GM23338 (cell line): ENCODE measurements around the gene OTUD7B.

Experiments used
- CREB1 ChIP-seq: fragments of 250-450 bp; sonication (Bioruptor Pico); IDR thresholded peaks from 2 replicates; pipeline ENCODE4 v1.5.0; 2020; ENCODE audit warnings: low read depth, mild to moderate bottlenecking, moderate library complexity
- CTCF ChIP-seq, 2 experiments: fragments of 200-600 bp in 1 of 2; sonication (generic) in 1 of 2; conservative IDR thresholded peaks; 2 replicates each; pipeline versions ENCODE4 v1.5.1 to v1.6.1; 2016 to 2017; ENCODE audit warnings: antibody characterized with exemption in 2 of 2, low read depth in 2 of 2, mild to moderate bottlenecking in 2 of 2, moderate library complexity in 1 of 2
- EZH2 ChIP-seq: fragments of 200-600 bp; sonication (generic); IDR thresholded peaks from one replicate; pipeline ENCODE4 v1.8.0; 2017; ENCODE audit warnings: antibody characterized with exemption, mild to moderate bottlenecking, low read depth; ENCODE audit not compliant: unreplicated experiment
- EZH2phosphoT487 ChIP-seq: fragments of 200-600 bp; sonication (generic); IDR thresholded peaks from one replicate; pipeline ENCODE4 v1.8.1; 2018; ENCODE audit warnings: antibody characterized with exemption; ENCODE audit not compliant: unreplicated experiment
- JUNB ChIP-seq: IDR thresholded peaks from one replicate; pipeline ENCODE4 v1.6.1; 2016; ENCODE audit warnings: antibody characterized with exemption; ENCODE audit not compliant: unreplicated experiment
- NANOG ChIP-seq: IDR thresholded peaks from 2 replicates; pipeline ENCODE4 v1.6.1; 2016; ENCODE audit warnings: antibody characterized with exemption, borderline replicate concordance
- POLR2AphosphoS5 ChIP-seq: IDR thresholded peaks from 2 replicates; pipeline ENCODE4 v1.6.1; 2016; ENCODE audit warnings: antibody characterized with exemption, low read depth
- REST ChIP-seq: IDR thresholded peaks from one replicate; pipeline ENCODE4 v1.6.1; 2018; ENCODE audit warnings: antibody characterized with exemption; ENCODE audit not compliant: unreplicated experiment
- ZNF331 ChIP-seq: fragments of 250-450 bp; sonication (Bioruptor Pico); IDR thresholded peaks from 2 replicates; pipeline ENCODE4 v1.5.0; 2020; ENCODE audit warnings: low read depth, mild to moderate bottlenecking, moderate library complexity

GRCh38 chr1:149963358-149963757 is 47.2 kb downstream of the OTUD7B start:
- TF ChIP-seq CTCF (conservative IDR thresholded peaks at IDR 0.05; ENCODE audit: low read depth in 2 of 2), result no peak
- no peak for TF ChIP-seq EZH2phosphoT487
- no peak for TF ChIP-seq POLR2AphosphoS5
- TF ChIP-seq CREB1 (CRISPR knock-in tag), result no peak
- TF ChIP-seq EZH2, result no peak
- no peak for TF ChIP-seq NANOG
- no peak for TF ChIP-seq ZNF331 (CRISPR knock-in tag)
- TF ChIP-seq REST, result no peak
- no peak for TF ChIP-seq JUNB
